H9 (cell line): ENCODE results near the gene TRIO. TPM values are rescaled to one million over a fixed set of nuclear protein-coding genes. Genes with fewer than 3 reads are reported as not detected.
"Not testable (repeated sequence)": the region's sequence is repeated elsewhere in the genome, so short reads cannot be mapped to it uniquely, and the experiment has no call there.

ENCODE experiments used
- DNase-seq: peaks from one replicate; pipeline ENCODE4 v3.0.0-alpha.2; 2017
- H2AFZ ChIP-seq: one replicate; pipeline ENCODE4 v1.6.1; 2013; ENCODE audit warnings: mild to moderate bottlenecking, low read length, control low read depth, moderate library complexity
- H2AK5ac ChIP-seq: 2 replicates; pipeline ENCODE4 v1.6.1; 2013; ENCODE audit warnings: low read length, control low read depth, mixed read lengths; ENCODE audit not compliant: insufficient read length
- H2BK120ac ChIP-seq: one replicate; pipeline ENCODE4 v1.6.1; 2013; ENCODE audit warnings: low read depth, mild to moderate bottlenecking, low read length, control low read depth, inconsistent platforms; ENCODE audit not compliant: poor library complexity, severe bottlenecking
- H2BK12ac ChIP-seq: 2 replicates; pipeline ENCODE4 v1.6.1; 2013; ENCODE audit warnings: low read length, control low read depth, mixed read lengths, low read depth; ENCODE audit not compliant: insufficient read length
- H2BK15ac ChIP-seq: 2 replicates; pipeline ENCODE4 v1.6.1; 2013; ENCODE audit warnings: low read depth, low read length, control low read depth
- H2BK20ac ChIP-seq: one replicate; pipeline ENCODE4 v1.6.1; 2013; ENCODE audit warnings: low read depth, mild to moderate bottlenecking, low read length, control low read depth, inconsistent platforms; ENCODE audit not compliant: poor library complexity, severe bottlenecking
- H2BK5ac ChIP-seq: 2 replicates; pipeline ENCODE4 v1.6.1; 2013; ENCODE audit warnings: low read length, control low read depth, mixed read lengths; ENCODE audit not compliant: insufficient read length
- H3K14ac ChIP-seq: 2 replicates; pipeline ENCODE4 v1.6.1; 2013; ENCODE audit warnings: low read length, control low read depth; ENCODE audit not compliant: insufficient read depth
- H3K18ac ChIP-seq: 2 replicates; pipeline ENCODE4 v1.6.1; 2013; ENCODE audit warnings: low read depth, mild to moderate bottlenecking, mixed read lengths, low read length, control low read depth; ENCODE audit not compliant: insufficient read length
- H3K23ac ChIP-seq: 2 replicates; pipeline ENCODE4 v1.6.1; 2013; ENCODE audit warnings: low read length, control low read depth, mixed read lengths, low read depth; ENCODE audit not compliant: insufficient read length
- H3K23me2 ChIP-seq: 2 replicates; pipeline ENCODE4 v1.6.1; 2013; ENCODE audit warnings: low read depth, mild to moderate bottlenecking, mixed read lengths, low read length, control low read depth; ENCODE audit not compliant: insufficient read length, poor library complexity, severe bottlenecking
- H3K27ac ChIP-seq: 2 replicates; pipeline ENCODE4 v1.5.1; 2013; ENCODE audit warnings: low read length, control low read depth, mixed read lengths, low read depth; ENCODE audit not compliant: insufficient read length
- H3K27me3 ChIP-seq: 2 replicates; pipeline ENCODE4 v1.6.1; 2013; ENCODE audit warnings: low read length, control low read depth, inconsistent platforms; ENCODE audit not compliant: insufficient read depth
- H3K4ac ChIP-seq: 2 replicates; pipeline ENCODE4 v1.6.1; 2013; ENCODE audit warnings: low read depth, mild to moderate bottlenecking, control low read depth, inconsistent platforms, low read length, moderate library complexity
- H3K4me1 ChIP-seq: 2 replicates; pipeline ENCODE4 v1.6.1; 2013; ENCODE audit warnings: low read length, control low read depth, inconsistent platforms; ENCODE audit not compliant: insufficient read depth
- H3K4me2 ChIP-seq: 2 replicates; pipeline ENCODE4 v1.6.1; 2013; ENCODE audit warnings: low read length, control low read depth, mixed read lengths; ENCODE audit not compliant: insufficient read length, insufficient read depth
- H3K56ac ChIP-seq: 2 replicates; pipeline ENCODE4 v1.6.1; 2013; ENCODE audit warnings: low read depth, mild to moderate bottlenecking, mixed read lengths, low read length, control low read depth; ENCODE audit not compliant: insufficient read length
- H3K79me1 ChIP-seq: 2 replicates; pipeline ENCODE4 v1.6.1; 2013; ENCODE audit warnings: low read depth, mild to moderate bottlenecking, moderate library complexity, low read length, control low read depth, inconsistent platforms; ENCODE audit not compliant: insufficient read depth, poor library complexity, severe bottlenecking
- H3K79me2 ChIP-seq: 2 replicates; pipeline ENCODE4 v1.6.1; 2013; ENCODE audit warnings: low read length, control low read depth, inconsistent platforms; ENCODE audit not compliant: insufficient read depth
- H3K9ac ChIP-seq: 2 replicates; pipeline ENCODE4 v1.6.1; 2013; ENCODE audit warnings: low read length, control low read depth, mixed read lengths; ENCODE audit not compliant: insufficient read length; ENCODE audit errors: extremely low read depth
- H3K9me3 ChIP-seq: one replicate; pipeline ENCODE4 v1.6.1; 2013; ENCODE audit warnings: low read depth, low read length, inconsistent platforms; ENCODE audit not compliant: control insufficient read depth
- H3T11ph ChIP-seq: one replicate; pipeline ENCODE4 v1.6.1; 2013; ENCODE audit warnings: mild to moderate bottlenecking, low read length, control low read depth, inconsistent platforms
- H4K20me1 ChIP-seq: one replicate; pipeline ENCODE4 v1.6.1; 2013; ENCODE audit not compliant: control insufficient read depth, insufficient read length, insufficient read depth
- H4K5ac ChIP-seq: 2 replicates; pipeline ENCODE4 v1.6.1; 2013; ENCODE audit warnings: low read depth, mild to moderate bottlenecking, mixed read lengths, low read length, control low read depth; ENCODE audit not compliant: insufficient read length
- H4K8ac ChIP-seq: replicated peaks from 2 replicates; pipeline ENCODE4 v1.6.1; 2013; ENCODE audit warnings: low read length, control low read depth, mixed read lengths, low read depth; ENCODE audit not compliant: insufficient read length
- H4K91ac ChIP-seq: 2 replicates; pipeline ENCODE4 v1.6.1; 2013; ENCODE audit warnings: low read depth, mild to moderate bottlenecking, moderate library complexity, mixed read lengths, low read length, control low read depth; ENCODE audit not compliant: insufficient read length
- H3K27ac Mint-ChIP-seq, 3 experiments: 2 replicates in 2 of 3; 3 replicates in 1 of 3; pipeline ENCODE4 v1.8.0; 2020 to 2021; ENCODE audit warnings: mixed read lengths in 3 of 3, mild to moderate bottlenecking in 1 of 3, moderate library complexity in 1 of 3
- H3K27me3 Mint-ChIP-seq: 2 replicates; pipeline ENCODE4 v1.8.0; 2021; ENCODE audit warnings: low read depth, mild to moderate bottlenecking, moderate library complexity, mixed read lengths
- H3K36me3 Mint-ChIP-seq, 3 experiments: 2 replicates in 2 of 3; 3 replicates in 1 of 3; pipeline ENCODE4 v1.8.0; 2020 to 2021; ENCODE audit warnings: low read depth in 3 of 3, mixed read lengths in 3 of 3; ENCODE audit not compliant: insufficient read depth in 1 of 3
- H3K4me1 Mint-ChIP-seq, 2 experiments: 2 replicates each; pipeline ENCODE4 v1.8.0; 2020; ENCODE audit warnings: mixed read lengths in 2 of 2
- H3K4me3 Mint-ChIP-seq, 2 experiments: 2 replicates in 1 of 2; 3 replicates in 1 of 2; pipeline ENCODE4 v1.8.0; 2020 to 2021; ENCODE audit warnings: mild to moderate bottlenecking in 2 of 2, mixed read lengths in 2 of 2, moderate library complexity in 1 of 2
- H3K9me3 Mint-ChIP-seq, 2 experiments: 2 replicates in 1 of 2; 3 replicates in 1 of 2; pipeline ENCODE4 v1.8.0; 2020; ENCODE audit warnings: mild to moderate bottlenecking in 2 of 2, mixed read lengths in 2 of 2, moderate library complexity in 1 of 2
- CTCF ChIP-seq: fragments of 200-600 bp; sonication (generic); conservative IDR thresholded peaks from 3 replicates; pipeline ENCODE4 v1.8.0; 2021; ENCODE audit warnings: antibody characterized with exemption, mild to moderate bottlenecking
- WGBS: extraction: QIAGEN DNeasy Blood & Tissue Kit; methylation state at CpG from one replicate; pipeline ENCODE4 v1.1.7; 2013; ENCODE audit warnings: missing lambda C conversion rate, low lambda C conversion rate, mixed read lengths; ENCODE audit not compliant: insufficient read length; ENCODE audit errors: extremely low coverage; 5-methylcytosine and 5-hydroxymethylcytosine counted together
- total RNA-seq: library from RNA; stranded (reverse); gene quantifications from 2 replicates; pipeline ENCODE4 v1.2.1, GENCODE V29; 2021

TRIO gene
- total RNA-seq, 1 experiment from 2014 or later: 87.8 TPM

GRCh38 chr5:14552017-14552416, 408.9 kb downstream of the TRIO start:
- no peaks in the 10 kb centered on the region for H3K36me3 Mint-ChIP-seq
- no peaks in the 10 kb centered on the region; the same call in 1 of the 2 replicates for H3K27me3 Mint-ChIP-seq
- H3K79me1 ChIP-seq: no peaks in the 10 kb centered on the region
- H2BK15ac ChIP-seq: no peak overlapping the region
- no peak overlapping the region for H2AFZ ChIP-seq
- no peak overlapping the region for H3K14ac ChIP-seq
- no peak overlapping the region for H4K8ac ChIP-seq
- H3K9me3 ChIP-seq: no peaks in the 10 kb centered on the region
- no peak overlapping the region for H3K56ac ChIP-seq
- no peak overlapping the region for H3K27ac Mint-ChIP-seq
- no peak overlapping the region for H2AK5ac ChIP-seq
- H3K18ac ChIP-seq: no peak overlapping the region
- H4K5ac ChIP-seq: no peak overlapping the region
- no peak for DNase-seq
- H3K4me1 Mint-ChIP-seq: no peaks in the 10 kb centered on the region
- H3K9me3 Mint-ChIP-seq: no peaks in the 10 kb centered on the region; a peak in 1 of 5 replicates
- no peak overlapping the region for H3K4me2 ChIP-seq
- no peaks in the 10 kb centered on the region for H4K20me1 ChIP-seq
- H2BK5ac ChIP-seq: no peak overlapping the region
- no peaks in the 10 kb centered on the region for H3K4me1 ChIP-seq
- no CpG with 5 or more reads among the region's 1 CpG for WGBS
- H3K4ac ChIP-seq: no peak overlapping the region
- H4K91ac ChIP-seq: no peak overlapping the region
- H3K23ac ChIP-seq: no peak overlapping the region
- H3K27me3 ChIP-seq: no peaks in the 10 kb centered on the region
- no peak for TF ChIP-seq CTCF
- no peaks in the 10 kb centered on the region for H3K23me2 ChIP-seq
- H3K27ac ChIP-seq: no peak overlapping the region
- H3K79me2 ChIP-seq: no peaks in the 10 kb centered on the region
- no peak overlapping the region for H3K4me3 Mint-ChIP-seq
- H3K9ac ChIP-seq: no peak overlapping the region
- no peak overlapping the region for H2BK20ac ChIP-seq
- H3T11ph ChIP-seq: no peak overlapping the region
- no peak overlapping the region for H2BK120ac ChIP-seq
- H2BK12ac ChIP-seq: no peak overlapping the region

GRCh38 chr5:14554288-14554687, 411.1 kb downstream of the TRIO start:
- H3K23ac ChIP-seq, H2BK120ac ChIP-seq, H3K23me2 ChIP-seq, H3K4me1 Mint-ChIP-seq, H3K27ac ChIP-seq, DNase-seq, H3K27me3 Mint-ChIP-seq, H3K4me2 ChIP-seq, H2BK12ac ChIP-seq, H3K4me1 ChIP-seq, H3K4me3 Mint-ChIP-seq, H3K9me3 ChIP-seq, H3K79me1 ChIP-seq, H4K20me1 ChIP-seq, H2BK5ac ChIP-seq, H3K27me3 ChIP-seq, H3K56ac ChIP-seq, H3K4ac ChIP-seq, H2BK15ac ChIP-seq, H4K5ac ChIP-seq, H2BK20ac ChIP-seq, H3K9ac ChIP-seq, H3K9me3 Mint-ChIP-seq, H2AK5ac ChIP-seq, H3K79me2 ChIP-seq, H4K8ac ChIP-seq, H2AFZ ChIP-seq, H3T11ph ChIP-seq, H3K27ac Mint-ChIP-seq, H3K18ac ChIP-seq, H3K36me3 Mint-ChIP-seq, H3K14ac ChIP-seq, H4K91ac ChIP-seq: not testable (repeated sequence)
- WGBS: no CpG with 5 or more reads among the region's 3 CpGs
